ENCODE measurements around the gene TCN1.
"Not testable (repeated sequence)": the region's sequence is repeated elsewhere in the genome, so short reads cannot be mapped to it uniquely, and the experiment has no call there.

DNA sequence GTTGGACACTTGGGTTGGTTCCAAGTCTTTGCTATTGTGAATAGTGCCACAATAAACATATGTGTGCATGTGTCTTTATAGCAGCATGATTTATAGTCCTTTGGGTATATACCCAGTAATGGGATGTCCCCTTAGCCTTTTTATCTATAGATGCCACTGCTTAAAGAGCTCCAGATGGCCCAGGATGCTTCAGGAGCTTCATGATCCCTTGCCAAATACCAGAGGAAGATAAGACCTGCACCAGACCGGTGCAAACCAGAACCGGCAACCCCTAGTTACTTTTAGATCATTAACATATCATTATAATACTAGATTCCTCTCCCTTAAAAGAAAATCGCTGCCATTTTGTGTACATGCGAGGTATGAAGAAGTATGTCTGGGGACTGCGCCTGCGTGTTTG is 17.8 kb downstream of the TCN1 start:
- TF ChIP-seq, protein P1, sequence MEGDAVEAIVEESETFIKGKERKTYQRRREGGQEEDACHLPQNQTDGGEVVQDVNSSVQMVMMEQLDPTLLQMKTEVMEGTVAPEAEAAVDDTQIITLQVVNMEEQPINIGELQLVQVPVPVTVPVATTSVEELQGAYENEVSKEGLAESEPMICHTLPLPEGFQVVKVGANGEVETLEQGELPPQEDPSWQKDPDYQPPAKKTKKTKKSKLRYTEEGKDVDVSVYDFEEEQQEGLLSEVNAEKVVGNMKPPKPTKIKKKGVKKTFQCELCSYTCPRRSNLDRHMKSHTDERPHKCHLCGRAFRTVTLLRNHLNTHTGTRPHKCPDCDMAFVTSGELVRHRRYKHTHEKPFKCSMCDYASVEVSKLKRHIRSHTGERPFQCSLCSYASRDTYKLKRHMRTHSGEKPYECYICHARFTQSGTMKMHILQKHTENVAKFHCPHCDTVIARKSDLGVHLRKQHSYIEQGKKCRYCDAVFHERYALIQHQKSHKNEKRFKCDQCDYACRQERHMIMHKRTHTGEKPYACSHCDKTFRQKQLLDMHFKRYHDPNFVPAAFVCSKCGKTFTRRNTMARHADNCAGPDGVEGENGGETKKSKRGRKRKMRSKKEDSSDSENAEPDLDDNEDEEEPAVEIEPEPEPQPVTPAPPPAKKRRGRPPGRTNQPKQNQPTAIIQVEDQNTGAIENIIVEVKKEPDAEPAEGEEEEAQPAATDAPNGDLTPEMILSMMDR (IDR thresholded peaks at IDR 0.05): not testable (repeated sequence)
- not testable (repeated sequence) for TF ChIP-seq POLR2A (IDR thresholded peaks at IDR 0.05)
